NCI-H345 treated with DMSO at 0.1 percent for 48 hours (cell line): ENCODE data around the gene COQ10A.

Experiments used
- DNase-seq: peaks from one replicate; lab custom pipeline; 2025; ENCODE audit not compliant: unreplicated experiment; lab: John Stamatoyannopoulos, UW

The COQ10A gene

GRCh38 chr12:56266693-56267442 is at the start of gene COQ10A:
COQ10A (plus strand) TSS chr12:56266942; CDS start chr12:56267119, 177 bp downstream.
- DNase-seq: peak; percentile 82

GRCh38 chr12:56219840-56220239 is 46.9 kb upstream of the COQ10A start:
- DNase-seq: no peak

GRCh38 chr12:56220611-56221231 is 46.0 kb upstream of the COQ10A start:
- DNase-seq: no peak

GRCh38 chr12:56221232-56221756 is 45.4 kb upstream of the COQ10A start:
- no peak for DNase-seq

GRCh38 chr12:56221757-56222530 is 44.8 kb upstream of the COQ10A start, which contains the start of gene RNF41:
RNF41 (minus strand) TSS chr12:56221922; CDS start chr12:56214047, 7,875 bp downstream.
- DNase-seq: peak; percentile 94

- no peak for DNase-seq
These were observed 44.2 kb upstream of the COQ10A start for GRCh38 chr12:56222531-56222895.

GRCh38 chr12:56223571-56224101 is 43.1 kb upstream of the COQ10A start:
- DNase-seq: no peak

GRCh38 chr12:56224102-56224701 is 42.5 kb upstream of the COQ10A start, which contains the start of gene NABP2:
NABP2 (plus strand) TSS chr12:56224342; CDS start chr12:56224857, 515 bp downstream.
- peak; percentile 93 for DNase-seq

- DNase-seq: no peak
These were observed 41.8 kb upstream of the COQ10A start for GRCh38 chr12:56224954-56225353.

GRCh38 chr12:56229082-56229481 is 37.7 kb upstream of the COQ10A start:
- no peak for DNase-seq

GRCh38 chr12:56229916-56230431 is 36.8 kb upstream of the COQ10A start, which contains the start of gene SLC39A5:
SLC39A5 (plus strand) TSS chr12:56230051; CDS start chr12:56231275, 1,224 bp downstream.
- no peak for DNase-seq

GRCh38 chr12:56230432-56231183 is 36.1 kb upstream of the COQ10A start:
- DNase-seq: no peak

GRCh38 chr12:56231184-56231582 is 35.6 kb upstream of the COQ10A start:
- DNase-seq: no peak

GRCh38 chr12:56234746-56235436 is 31.9 kb upstream of the COQ10A start:
- DNase-seq: no peak

- no peak for DNase-seq
These were observed 30.7 kb upstream of the COQ10A start for GRCh38 chr12:56236091-56236490.

- DNase-seq: no peak
These were observed 29.8 kb upstream of the COQ10A start for GRCh38 chr12:56236985-56237384.

GRCh38 chr12:56237552-56237951 is 29.2 kb upstream of the COQ10A start:
- no peak for DNase-seq

GRCh38 chr12:56241424-56242303 is 25.1 kb upstream of the COQ10A start:
- no peak for DNase-seq
